BLaER1 treated with 17β-estradiol and CSF1 and Interleukin-3, amounts not matched to agents 10 nM and 100 nM (cell line): Measurements from ENCODE around the gene COPE.

Source experiments
- H3K27ac ChIP-seq, 11 experiments: shearing (Covaris generic); formaldehyde crosslinking; 2 replicates each; pipeline ENCODE4 v1.8.1; 2022
- H3K27me3 ChIP-seq, 11 experiments: shearing (Covaris generic); formaldehyde crosslinking; 2 replicates each; pipeline ENCODE4 v1.8.1; 2022
- H3K36me3 ChIP-seq, 11 experiments: shearing (Covaris generic); formaldehyde crosslinking; 2 replicates each; pipeline ENCODE4 v1.8.1; 2022
- H3K4me1 ChIP-seq, 10 experiments: shearing (Covaris generic); formaldehyde crosslinking; 2 replicates each; pipeline ENCODE4 v1.8.1; 2022
- H3K4me2 ChIP-seq, 11 experiments: shearing (Covaris generic); formaldehyde crosslinking; 2 replicates each; pipeline ENCODE4 v1.8.1; 2022
- H3K4me3 ChIP-seq, 10 experiments: shearing (Covaris generic); formaldehyde crosslinking; 2 replicates each; pipeline ENCODE4 v1.8.1; 2022
- H3K9ac ChIP-seq, 11 experiments: shearing (Covaris generic); formaldehyde crosslinking; 2 replicates each; pipeline ENCODE4 v1.8.1; 2022
- H3K9me3 ChIP-seq, 11 experiments: shearing (Covaris generic); formaldehyde crosslinking; replicated peaks in 1 of 11; 2 replicates each; pipeline ENCODE4 v1.8.1; 2022
- H4K20me1 ChIP-seq, 11 experiments: shearing (Covaris generic); formaldehyde crosslinking; 2 replicates each; pipeline ENCODE4 v1.8.1; 2022
- Cebpa-rat ChIP-seq, 11 experiments: shearing (Covaris generic); IDR thresholded peaks; 2 replicates each; pipeline ENCODE4 v1.8.1; 2022

The COPE gene

GRCh38 chr19:18919086-18919899, at the start of gene COPE, which contains the start of gene DDX49:
Gene COPE, minus strand, starts transcription at chr19:18919387. Its CDS starts 39 bp downstream, at chr19:18919348.
Gene DDX49, plus strand, starts transcription at chr19:18919715. Its CDS starts 27 bp downstream, at chr19:18919742.
- Histone ChIP-seq H3K27me3 (no peaks in the 10 kb centered on the region), H4K20me1 (peaks cover 19 to 85% (median 65%) of the 10 kb centered on the region in 11 experiments; a peak in 21 of 22 replicates), H3K27ac (peak within 1 kb of the TSS; percentile 89 to 95 (median 93)), H3K4me1 (peaks cover 49 to 58% (median 52%) of the 10 kb centered on the region in 10 experiments), H3K9me3 (no peaks in the 10 kb centered on the region), H3K4me3 (peak within 1 kb of the TSS; percentile 80 to 99 (median 92)), H3K9ac (peak within 1 kb of the TSS; percentile 92 to 96 (median 93)), H3K4me2 (peak within 1 kb of the TSS; percentile 90 to 99 (median 98)), H3K36me3 (peaks cover 40 to 64% (median 49%) of the 10 kb centered on the region in 11 experiments)
- no peak for TF ChIP-seq Cebpa-rat (IDR thresholded peaks at IDR 0.05)

DNA sequence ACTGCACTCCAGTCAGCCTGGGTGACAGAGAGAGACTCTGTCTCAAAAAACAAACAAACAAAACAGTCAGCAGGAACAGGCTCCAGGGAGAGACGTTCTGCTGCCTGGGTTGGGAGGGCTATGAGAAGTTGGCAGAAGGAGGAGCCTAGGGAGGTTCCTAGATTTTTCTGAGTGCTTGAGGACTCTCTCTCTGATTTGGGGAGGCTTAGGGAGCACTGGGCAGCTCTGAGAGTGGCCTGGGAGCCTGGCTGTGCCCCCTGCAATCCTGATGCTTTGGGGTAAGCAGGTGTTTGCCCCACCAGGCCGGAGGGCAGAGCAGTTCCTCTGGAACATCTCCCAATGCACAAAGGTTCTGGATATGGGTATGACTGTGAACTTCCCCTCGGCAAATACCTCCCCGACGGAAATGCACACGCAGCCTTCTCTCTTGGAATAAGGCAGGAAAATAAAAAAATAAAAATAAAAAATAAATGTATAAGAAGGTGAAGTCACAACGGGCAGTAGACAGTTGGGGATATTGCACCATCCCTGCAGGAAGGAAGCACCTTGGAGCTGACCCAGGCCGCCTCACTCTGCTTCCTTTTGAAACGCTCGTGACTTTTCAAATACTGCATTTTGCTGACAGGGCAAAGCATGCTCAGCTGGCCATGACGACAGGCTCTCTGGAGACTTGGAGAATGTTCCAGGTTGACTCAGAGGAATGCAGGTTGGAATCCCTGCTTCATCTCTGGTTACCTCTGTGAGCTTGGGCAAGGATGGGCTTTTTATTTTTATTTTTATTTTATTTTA, 48.4 kb upstream of the COPE start:
- H3K9ac ChIP-seq: peak overlapping the region; percentile 63 to 85 (median 77)
- peak overlapping the region in 6 of 10 experiments; percentile 17 to 35 (median 30); a peak in 11 of 20 replicates for H3K4me3 ChIP-seq
- peak overlapping the region; percentile 67 to 92 (median 84) for H3K4me2 ChIP-seq
- H3K27ac ChIP-seq: peak overlapping the region; percentile 82 to 96 (median 89)
- H3K4me1 ChIP-seq: peaks cover 35 to 86% (median 69%) of the 10 kb centered on the region in 10 experiments
- no peaks in the 10 kb centered on the region for H4K20me1 ChIP-seq
- H3K36me3 ChIP-seq: no peaks in the 10 kb centered on the region
- peak; percentile 34 to 88 (median 77); a peak in 17 of 22 replicates for TF ChIP-seq Cebpa-rat (IDR thresholded peaks at IDR 0.05)
- H3K27me3 ChIP-seq: no peaks in the 10 kb centered on the region
- peaks cover 0 to 10% (median 0%) of the 10 kb centered on the region in 11 experiments; a peak in 5 of 22 replicates for H3K9me3 ChIP-seq

DNA sequence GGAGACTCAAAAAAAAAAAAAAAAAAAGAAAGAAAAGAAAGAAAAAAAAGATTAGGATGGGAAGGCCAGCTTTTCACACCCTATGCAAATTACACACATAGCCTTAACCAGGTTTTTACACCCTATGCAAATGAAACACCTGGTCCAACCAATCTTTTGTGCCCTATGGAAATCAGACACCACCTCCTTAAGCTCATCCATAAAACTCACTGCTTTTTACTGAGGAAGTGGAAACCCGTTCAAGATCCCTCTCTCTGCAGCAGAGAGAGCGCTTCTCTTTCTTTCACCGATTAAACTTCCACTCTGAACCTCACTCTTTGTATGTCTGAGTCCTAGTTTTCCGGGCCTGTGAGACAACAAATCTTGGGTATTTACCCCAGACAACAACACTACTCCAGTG, 47.1 kb upstream of the COPE start:
- no peak for TF ChIP-seq Cebpa-rat (IDR thresholded peaks at IDR 0.05)
- no peaks in the 10 kb centered on the region for H4K20me1 ChIP-seq
- peaks cover 0 to 10% (median 0%) of the 10 kb centered on the region in 11 experiments; a peak in 5 of 22 replicates for H3K9me3 ChIP-seq
- peaks cover 29 to 73% (median 58%) of the 10 kb centered on the region in 10 experiments for H3K4me1 ChIP-seq
- no peaks in the 10 kb centered on the region for H3K36me3 ChIP-seq
- H3K4me2 ChIP-seq: peak overlapping the region; percentile 67 to 92 (median 84); a peak in 20 of 22 replicates
- no peaks in the 10 kb centered on the region for H3K27me3 ChIP-seq
- no peak overlapping the region for H3K4me3 ChIP-seq
- H3K9ac ChIP-seq: peak overlapping the region in 7 of 11 experiments; percentile 63 to 85 (median 80); a peak in 11 of 22 replicates
- H3K27ac ChIP-seq: peak overlapping the region; percentile 82 to 96 (median 89)

DNA sequence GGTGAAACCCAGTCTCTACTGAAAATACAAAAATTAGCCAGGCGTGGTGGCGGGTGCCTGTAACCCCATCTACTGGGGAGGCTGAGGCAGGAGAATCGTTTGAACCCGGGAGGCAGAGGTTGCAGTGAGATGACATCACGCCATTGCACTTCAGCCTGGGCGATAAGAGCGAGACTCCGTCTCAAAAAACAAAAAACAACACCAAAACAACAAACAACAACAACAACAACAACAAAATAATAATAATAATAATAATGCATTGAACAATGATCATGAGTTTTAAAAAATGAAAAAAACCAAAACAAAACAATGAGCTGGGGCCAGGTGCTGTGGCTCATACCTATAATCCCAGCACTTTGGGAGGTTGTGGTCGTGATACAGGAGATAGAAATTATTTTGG, 44.9 kb upstream of the COPE start:
- Histone ChIP-seq H3K4me1 (peaks cover 24 to 52% (median 37%) of the 10 kb centered on the region in 10 experiments), H3K4me2 (no peak overlapping the region), H3K27me3 (no peaks in the 10 kb centered on the region), H3K9me3 (peaks cover 0 to 10% (median 0%) of the 10 kb centered on the region in 11 experiments; a peak in 5 of 22 replicates), H3K4me3 (no peak overlapping the region), H3K9ac (no peak overlapping the region), H4K20me1 (no peaks in the 10 kb centered on the region), H3K27ac (no peak overlapping the region; a peak in 1 of 22 replicates), H3K36me3 (no peaks in the 10 kb centered on the region)
- no peak for TF ChIP-seq Cebpa-rat (IDR thresholded peaks at IDR 0.05)

DNA sequence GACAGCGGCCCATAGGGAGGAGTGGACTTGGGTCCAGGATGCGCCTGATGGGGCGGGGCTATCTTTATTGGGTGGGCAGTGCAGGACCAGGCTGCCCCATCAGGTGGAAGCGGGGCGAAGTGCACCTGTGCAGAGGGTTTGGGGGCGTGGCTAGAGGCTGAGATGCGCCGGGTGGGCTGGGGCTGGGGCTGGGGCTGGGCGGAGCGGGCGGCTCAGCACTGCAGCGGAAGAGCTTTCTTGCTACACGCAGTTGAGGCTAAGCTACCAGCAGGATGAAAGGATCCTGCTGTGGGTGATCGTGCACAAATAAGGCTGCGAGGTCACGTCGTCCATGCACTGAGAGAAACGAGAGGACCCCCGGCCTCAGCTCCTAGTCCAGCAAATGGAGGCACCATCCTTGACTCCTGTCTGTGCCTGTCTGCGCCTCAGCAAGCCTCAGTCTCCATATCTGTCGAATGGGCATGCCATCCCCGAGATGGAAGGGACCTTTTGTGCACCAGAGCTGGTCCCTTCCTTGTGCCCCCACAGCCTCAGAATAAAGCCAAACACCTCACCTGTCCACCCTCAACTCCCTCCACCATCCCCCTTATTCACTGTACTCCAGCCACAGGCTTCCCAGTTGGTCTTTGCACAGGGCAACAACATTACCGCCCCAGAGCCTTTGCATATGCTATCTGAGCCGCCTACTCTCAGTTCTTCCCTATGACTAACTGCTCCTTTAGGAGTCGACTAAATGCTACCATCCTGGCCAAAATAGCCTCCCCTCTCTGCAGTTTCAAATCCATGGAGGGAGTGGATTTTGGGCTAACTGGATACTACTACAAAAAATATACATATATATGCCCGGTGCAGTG, 42.8 kb upstream of the COPE start:
- Histone ChIP-seq H3K9me3 (no peaks in the 10 kb centered on the region), H4K20me1 (no peaks in the 10 kb centered on the region), H3K9ac (no peak overlapping the region), H3K4me1 (peaks cover 8 to 31% (median 16%) of the 10 kb centered on the region in 10 experiments), H3K36me3 (no peaks in the 10 kb centered on the region), H3K4me2 (peak overlapping the region in 1 of 11 experiments; percentile 2; a peak in 2 of 22 replicates), H3K27me3 (no peaks in the 10 kb centered on the region), H3K27ac (no peak overlapping the region), H3K4me3 (no peak overlapping the region)
- TF ChIP-seq Cebpa-rat (IDR thresholded peaks at IDR 0.05): no peak

GRCh38 chr19:18960370-18960769, 41.2 kb upstream of the COPE start:
- Histone ChIP-seq H3K36me3 (no peaks in the 10 kb centered on the region), H3K4me1 (peaks cover 0 to 15% (median 1%) of the 10 kb centered on the region in 10 experiments; a peak in 7 of 20 replicates), H3K4me3 (no peak overlapping the region), H3K27ac (no peak overlapping the region), H4K20me1 (no peaks in the 10 kb centered on the region), H3K9me3 (no peaks in the 10 kb centered on the region), H3K4me2 (no peak overlapping the region), H3K27me3 (no peaks in the 10 kb centered on the region), H3K9ac (no peak overlapping the region)
- TF ChIP-seq Cebpa-rat (IDR thresholded peaks at IDR 0.05): no peak

DNA sequence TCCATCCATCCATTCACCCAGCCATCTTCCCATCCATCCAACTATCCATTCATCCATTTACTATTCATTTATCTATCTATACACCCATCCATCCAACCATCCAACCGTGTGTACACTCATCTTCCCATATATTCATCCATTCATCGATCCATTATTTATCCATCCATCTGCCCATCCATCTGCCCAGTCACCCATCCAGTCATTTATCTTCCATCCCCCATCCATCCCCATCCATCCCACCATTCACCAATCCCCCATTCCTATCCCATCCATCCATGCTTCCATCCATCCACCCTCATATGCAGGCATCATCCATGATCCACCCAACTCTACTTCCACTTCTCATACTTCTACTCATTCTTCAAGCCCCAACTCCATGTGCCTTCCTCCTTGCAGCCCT, 35.9 kb upstream of the COPE start:
- no peak overlapping the region for H3K4me2 ChIP-seq
- no peaks in the 10 kb centered on the region for H3K9me3 ChIP-seq
- H4K20me1 ChIP-seq: no peaks in the 10 kb centered on the region
- no peak overlapping the region for H3K27ac ChIP-seq
- no peak overlapping the region for H3K4me3 ChIP-seq
- TF ChIP-seq Cebpa-rat (IDR thresholded peaks at IDR 0.05): no peak
- H3K4me1 ChIP-seq: peaks cover 0 to 3% (median 0%) of the 10 kb centered on the region in 10 experiments; a peak in 2 of 20 replicates
- no peaks in the 10 kb centered on the region for H3K27me3 ChIP-seq
- H3K36me3 ChIP-seq: no peaks in the 10 kb centered on the region
- H3K9ac ChIP-seq: no peak overlapping the region

DNA sequence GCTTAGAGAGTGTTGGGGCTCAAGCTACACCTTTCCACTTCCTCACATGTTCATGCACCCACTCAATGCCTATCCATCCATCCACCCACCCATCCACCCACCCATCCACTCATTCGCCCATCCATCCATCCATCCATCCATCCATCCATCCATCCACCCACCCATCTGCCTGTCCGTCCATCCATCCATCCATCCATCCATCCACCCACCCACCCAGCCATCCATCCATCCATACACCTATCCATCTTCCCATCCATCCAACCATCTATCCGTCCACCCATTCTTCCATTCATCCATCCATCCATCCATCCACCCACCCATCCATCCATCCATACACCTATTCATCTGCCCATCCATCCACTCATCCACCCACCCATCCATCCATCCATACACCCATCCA, 34.9 kb upstream of the COPE start:
- Histone ChIP-seq H4K20me1 (no peaks in the 10 kb centered on the region), H3K4me3 (no peak overlapping the region), H3K4me2 (no peak overlapping the region), H3K27ac (no peak overlapping the region), H3K36me3 (peaks cover 0 to 5% (median 0%) of the 10 kb centered on the region in 11 experiments; a peak in 1 of 22 replicates), H3K9me3 (no peaks in the 10 kb centered on the region), H3K27me3 (no peaks in the 10 kb centered on the region), H3K4me1 (peaks cover 0 to 7% (median 0%) of the 10 kb centered on the region in 10 experiments; a peak in 8 of 20 replicates), H3K9ac (no peak overlapping the region)
- TF ChIP-seq Cebpa-rat (IDR thresholded peaks at IDR 0.05): no peak
